ENCODE results near the gene SPRED3. TPM values are rescaled to one million over a fixed set of nuclear protein-coding genes. Genes with fewer than 3 reads are reported as not detected.

The SPRED3 gene
- total RNA-seq, 1 experiment from 2014 or later, result 0.79 TPM

GRCh38 chr19:38442736-38443135, 54.2 kb downstream of the SPRED3 start:
- Histone ChIP-seq H3K27me3 (replicated peaks) (peaks cover 7% of the 10 kb centered on the region; the same call in 1 of the 2 replicates), H3K4me1 (replicated peaks) (no peaks in the 10 kb centered on the region), H3K9me3 (replicated peaks) (no peaks in the 10 kb centered on the region), H3K27ac (no peak overlapping the region), H3K36me3 (no peaks in the 10 kb centered on the region), H3K4me3 (no peak overlapping the region)
- DNase-seq (ENCODE audit: low read depth in 1 of 2, low spot score in 2 of 2), result no peak

- DNase-seq (ENCODE audit: low read depth in 1 of 2, low spot score in 2 of 2), result no peak
- Histone ChIP-seq H3K4me1 (replicated peaks) (no peaks in the 10 kb centered on the region), H3K36me3 (no peaks in the 10 kb centered on the region)
These were observed 55.0 kb downstream of the SPRED3 start for GRCh38 chr19:38443458-38443999.

GRCh38 chr19:38444026-38444425, 55.5 kb downstream of the SPRED3 start:
- Histone ChIP-seq H3K4me3 (no peak overlapping the region), H3K4me1 (replicated peaks) (no peaks in the 10 kb centered on the region), H3K9me3 (replicated peaks) (no peaks in the 10 kb centered on the region), H3K27ac (no peak overlapping the region), H3K27me3 (replicated peaks) (peaks cover 7% of the 10 kb centered on the region; the same call in 1 of the 2 replicates), H3K36me3 (no peaks in the 10 kb centered on the region)
- no peak for DNase-seq (ENCODE audit: low read depth in 1 of 2, low spot score in 2 of 2)

More at GRCh38 chr19:38443458-38443999, 55.0 kb downstream of the SPRED3 start:
- Histone ChIP-seq H3K27me3 (replicated peaks) (peaks cover 7% of the 10 kb centered on the region; the same call in 1 of the 2 replicates), H3K9me3 (replicated peaks) (no peaks in the 10 kb centered on the region), H3K4me3 (no peak overlapping the region), H3K27ac (no peak overlapping the region)

GRCh38 chr19:38445362-38445761, 56.9 kb downstream of the SPRED3 start:
- Histone ChIP-seq H3K4me3 (no peak overlapping the region), H3K9me3 (replicated peaks) (no peaks in the 10 kb centered on the region), H3K27ac (no peak overlapping the region), H3K36me3 (no peaks in the 10 kb centered on the region), H3K27me3 (replicated peaks) (peaks cover 7% of the 10 kb centered on the region; the same call in 1 of the 2 replicates), H3K4me1 (replicated peaks) (no peaks in the 10 kb centered on the region)
- DNase-seq (ENCODE audit: low read depth in 1 of 2, low spot score in 2 of 2), result no peak

- no peaks in the 10 kb centered on the region for H3K36me3 ChIP-seq
- H3K27me3 ChIP-seq (replicated peaks), result peaks cover 6% of the 10 kb centered on the region; the same call in 1 of the 2 replicates
- no peak for DNase-seq (ENCODE audit: low read depth in 1 of 2, low spot score in 2 of 2)
- no peak overlapping the region for H3K27ac ChIP-seq
- no peaks in the 10 kb centered on the region for H3K4me1 ChIP-seq (replicated peaks)
- no peaks in the 10 kb centered on the region for H3K9me3 ChIP-seq (replicated peaks)
- H3K4me3 ChIP-seq, result no peak overlapping the region
These were observed 59.7 kb downstream of the SPRED3 start for GRCh38 chr19:38448225-38448624.

Other genes starting within 250 kb of the SPRED3 start
- gene DPF1, start 164.5 kb upstream of the SPRED3 start, total RNA-seq (2014; rRNA removed; shearing (Covaris generic)), result 10.5 and 10.6 TPM in 2 replicates
- not detected in 2 replicates for gene PPP1R14A, start 132.3 kb upstream of the SPRED3 start, total RNA-seq (2014; rRNA removed; shearing (Covaris generic))
- gene SPINT2, start 124.1 kb upstream of the SPRED3 start, total RNA-seq (2014; rRNA removed; shearing (Covaris generic)), result not detected in 2 replicates
- not detected in 2 replicates for gene C19orf33, start 84.4 kb upstream of the SPRED3 start, total RNA-seq (2014; rRNA removed; shearing (Covaris generic))
- gene YIF1B, start 72.8 kb upstream of the SPRED3 start, total RNA-seq (2014; rRNA removed; shearing (Covaris generic)), result 68.1 and 92.4 TPM in 2 replicates
- gene KCNK6, start 68.9 kb upstream of the SPRED3 start, total RNA-seq (2014; rRNA removed; shearing (Covaris generic)), result 0.03 and 0.34 TPM in 2 replicates
- 0.08 TPM in 1 of 2 replicates, not detected in the other for gene CATSPERG, start 52.9 kb upstream of the SPRED3 start, total RNA-seq (2014; rRNA removed; shearing (Covaris generic))
- 248 and 454 TPM in 2 replicates for gene PSMD8, start 14.1 kb upstream of the SPRED3 start, total RNA-seq (2014; rRNA removed; shearing (Covaris generic))
- 0.47 and 0.71 TPM in 2 replicates for gene GGN, start 663 bp upstream of the SPRED3 start, total RNA-seq (2014; rRNA removed; shearing (Covaris generic))
- gene FAM98C, start 14.4 kb downstream of the SPRED3 start, total RNA-seq (2014; rRNA removed; shearing (Covaris generic)), result 22.9 and 41.5 TPM in 2 replicates
- gene RASGRP4, start 37.5 kb downstream of the SPRED3 start, total RNA-seq (2014; rRNA removed; shearing (Covaris generic)), result not detected in 2 replicates
- not detected in 2 replicates for gene RYR1, start 45.0 kb downstream of the SPRED3 start, total RNA-seq (2014; rRNA removed; shearing (Covaris generic))
- gene MAP4K1, start 229.3 kb downstream of the SPRED3 start, total RNA-seq (2014; rRNA removed; shearing (Covaris generic)), result not detected in 2 replicates
- gene EIF3K, start 230.5 kb downstream of the SPRED3 start, total RNA-seq (2014; rRNA removed; shearing (Covaris generic)), result 353 and 543 TPM in 2 replicates